Endometrial microvascular endothelial cells (primary cell): ENCODE results near the gene ANKS1A. TPM values are rescaled to one million over a fixed set of nuclear protein-coding genes. Genes with fewer than 3 reads are reported as not detected.

Source experiments
- total RNA-seq: library from RNA; depleted of rRNA; stranded (reverse); fragments of >200 nt; gene quantifications from one replicate; pipeline ENCODE4 v1.2.3, GENCODE V29; 2015; ENCODE audit errors: inconsistent ontology term

Gene ANKS1A
- total RNA-seq, 1 donor from 2014 or later, result 12.5 TPM

Other genes starting within 250 kb of the ANKS1A start
- gene ILRUN, start 192.5 kb upstream of the ANKS1A start, total RNA-seq, result 36.1 TPM
- gene SNRPC, start 131.8 kb upstream of the ANKS1A start, total RNA-seq, result 152 TPM
- 7.6 TPM for gene BLTP3A, start 97.2 kb upstream of the ANKS1A start, total RNA-seq
- gene TAF11, start 1.2 kb upstream of the ANKS1A start, total RNA-seq, result 37.4 TPM